Muscle of leg (tissue), 16 donors: ENCODE data around the gene SLC9B2. TPM values are rescaled to one million over a fixed set of nuclear protein-coding genes. Genes with fewer than 3 reads are reported as not detected.

ENCODE experiments used
- DNase-seq: peaks from one replicate; pipeline ENCODE4 v3.0.0; 2013
- H3K27ac ChIP-seq: one replicate; pipeline ENCODE4 v1.5.1; 2013; ENCODE audit warnings: mild to moderate bottlenecking, low read length, control low read depth
- H3K27me3 ChIP-seq: one replicate; pipeline ENCODE4 v1.6.1; 2013; ENCODE audit warnings: low read length; ENCODE audit not compliant: control insufficient read depth, insufficient read depth
- H3K36me3 ChIP-seq: one replicate; pipeline ENCODE4 v1.6.1; 2013; ENCODE audit warnings: low read length; ENCODE audit not compliant: control insufficient read depth, insufficient read depth
- H3K4me1 ChIP-seq: one replicate; pipeline ENCODE4 v1.6.1; 2013; ENCODE audit warnings: low read length; ENCODE audit not compliant: control insufficient read depth, insufficient read depth
- H3K4me3 ChIP-seq: one replicate; pipeline ENCODE4 v1.5.1; 2013; ENCODE audit warnings: low read length, control low read depth
- H3K9me3 ChIP-seq: replicated peaks from 2 replicates; pipeline ENCODE4 v1.6.1; 2013; ENCODE audit warnings: low read depth, low read length; ENCODE audit not compliant: control insufficient read depth
- WGBS: methylation state at CpG from one replicate; pipeline ENCODE4 v1.1.5; 2013; ENCODE audit warnings: missing lambda C conversion rate; ENCODE audit not compliant: insufficient coverage; 5-methylcytosine and 5-hydroxymethylcytosine counted together
- long read RNA-seq, 11 donors: transcript quantifications; one replicate each; lab custom pipeline, GENCODE V29; 2026
- polyA plus RNA-seq, 8 donors: library from polyadenylated mRNA; unstranded; fragments of 120-200 nt; gene quantifications; one replicate each; pipeline versions ENCODE4 v1.2.1 to v1.2.3, GENCODE V29; 2013; ENCODE audit warnings: inconsistent platforms in 1 of 8, low replicate concordance in 1 of 8; ENCODE audit not compliant: insufficient read length in 8 of 8, insufficient read depth in 1 of 8
- total RNA-seq: library from RNA; stranded (reverse); fragments of 120-200 nt; gene quantifications from one replicate; pipeline ENCODE4 v1.2.4, GENCODE V29; 2013

SLC9B2 gene
- total RNA-seq (9.4 TPM), polyA plus RNA-seq (10 to 100 TPM in 5 of 8 donors, 1 to 10 TPM in 3; 8.4 to 11.9 (median 10.6) TPM)
- long read RNA-seq, donor 1, partial matches to known transcripts: 0 of 1 reads
- long read RNA-seq, donor 1, other reads (novel, unspliced or antisense): 0 of 1 reads
- long read RNA-seq, donor 2: 0 reads
- long read RNA-seq, donor 3, partial matches to known transcripts: 0 of 1 reads
- long read RNA-seq, donor 3, other reads (novel, unspliced or antisense): 0 of 1 reads
- long read RNA-seq, donor 4: 0 reads
- long read RNA-seq, donor 5, partial matches to known transcripts: 0 of 4 reads
- long read RNA-seq, donor 5, other reads (novel, unspliced or antisense): 0 of 4 reads
- long read RNA-seq, donor 6, partial matches to known transcripts: 0 of 1 reads
- long read RNA-seq, donor 6, other reads (novel, unspliced or antisense): 0 of 1 reads
- long read RNA-seq, donor 7, partial matches to known transcripts: 0 of 1 reads
- long read RNA-seq, donor 7, other reads (novel, unspliced or antisense): 0 of 1 reads
- long read RNA-seq, donor 8, partial matches to known transcripts: 0 of 1 reads
- long read RNA-seq, donor 8, other reads (novel, unspliced or antisense): 0 of 1 reads
- long read RNA-seq, donor 9: 0 reads
- long read RNA-seq, donor 10, partial matches to known transcripts: 0 of 2 reads
- long read RNA-seq, donor 10, other reads (novel, unspliced or antisense): 0 of 2 reads
- long read RNA-seq, donor 11, partial matches to known transcripts: 0 of 1 reads
- long read RNA-seq, donor 11, other reads (novel, unspliced or antisense): 0 of 1 reads

GRCh38 chr4:103076747-103077347 lies at the start of gene SLC9B2:
Gene SLC9B2, minus strand, starts transcription at chr4:103076761. Its CDS starts 9,211 bp downstream, at chr4:103067550.
- 4% methylated on average over 9 of the region's 21 CpGs for WGBS
- DNase-seq: peak; percentile 10
- Histone ChIP-seq H3K27ac (peak within 1 kb of the TSS; percentile 91), H3K4me3 (peak within 1 kb of the TSS; percentile 84), H3K4me1 (peaks cover 8% of the 10 kb centered on the region), H3K36me3 (peaks cover 7% of the 10 kb centered on the region), H3K9me3 (no peaks in the 10 kb centered on the region), H3K27me3 (no peaks in the 10 kb centered on the region)

- Histone ChIP-seq H3K36me3 (no peaks in the 10 kb centered on the region), H3K27ac (no peak overlapping the region), H3K27me3 (no peaks in the 10 kb centered on the region), H3K9me3 (peaks cover 3% of the 10 kb centered on the region), H3K4me3 (no peak overlapping the region), H3K4me1 (no peaks in the 10 kb centered on the region)
- WGBS: no CpG with 5 or more reads among the region's 3 CpGs
- DNase-seq: peak; percentile 25
These were observed 49.6 kb upstream of the SLC9B2 start for GRCh38 chr4:103126126-103126525.

GRCh38 chr4:103123114-103123513 lies 46.6 kb upstream of the SLC9B2 start:
- no peaks in the 10 kb centered on the region for H3K27me3 ChIP-seq
- H3K4me1 ChIP-seq: no peaks in the 10 kb centered on the region
- H3K36me3 ChIP-seq: no peaks in the 10 kb centered on the region
- DNase-seq: no peak
- H3K4me3 ChIP-seq: no peak overlapping the region
- no peak overlapping the region for H3K27ac ChIP-seq
- no peaks in the 10 kb centered on the region for H3K9me3 ChIP-seq
- WGBS: no CpG with 5 or more reads among the region's 3 CpGs

GRCh38 chr4:103118166-103118565 lies 41.6 kb upstream of the SLC9B2 start:
- no peaks in the 10 kb centered on the region for H3K4me1 ChIP-seq
- no peaks in the 10 kb centered on the region for H3K9me3 ChIP-seq
- no peak overlapping the region for H3K4me3 ChIP-seq
- no peak overlapping the region for H3K27ac ChIP-seq
- no CpG with 5 or more reads among the region's 1 CpG for WGBS
- H3K36me3 ChIP-seq: no peaks in the 10 kb centered on the region
- no peaks in the 10 kb centered on the region for H3K27me3 ChIP-seq
- DNase-seq: no peak

DNA sequence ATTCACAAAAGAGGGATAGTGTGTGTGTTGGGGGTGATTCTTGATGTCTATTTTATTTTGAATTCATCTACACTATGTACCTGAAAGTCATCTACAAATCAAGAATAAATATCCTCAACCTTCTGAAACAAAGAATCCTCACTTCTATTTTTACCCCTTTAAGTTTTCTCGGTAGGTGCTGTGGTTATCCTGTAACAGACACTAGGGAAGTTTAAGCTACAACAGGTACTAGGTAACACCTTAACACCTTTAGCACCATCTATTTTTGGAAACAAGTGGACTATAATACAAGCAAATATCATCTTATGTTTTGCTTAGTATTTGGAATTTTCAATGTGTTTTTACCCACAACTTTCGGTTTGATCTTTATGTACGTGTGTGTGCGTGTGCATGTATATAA lies 35.0 kb upstream of the SLC9B2 start:
- H3K4me3 ChIP-seq: no peak overlapping the region

DNA sequence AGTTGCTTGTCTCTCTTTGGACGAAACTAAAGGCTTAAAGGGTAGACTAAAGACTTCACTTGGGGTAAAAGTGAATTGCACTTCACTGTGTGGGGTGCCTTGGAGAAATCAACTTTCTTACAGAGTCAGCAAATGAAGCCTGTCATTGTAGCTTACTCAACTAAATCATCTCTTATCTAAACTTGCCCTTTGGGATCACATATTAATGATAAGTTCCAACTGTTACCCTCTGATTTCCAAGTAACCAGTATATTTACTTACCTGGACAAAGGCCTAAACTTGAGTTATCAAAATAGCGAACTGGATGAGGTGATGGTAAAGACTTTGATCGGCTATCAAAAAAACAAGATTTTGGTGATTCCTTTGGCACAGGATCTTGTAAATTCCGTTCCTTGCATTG lies 32.0 kb upstream of the SLC9B2 start:
- WGBS: 100% methylated on average over 2 of the region's 4 CpGs
- Histone ChIP-seq H3K4me3 (no peak overlapping the region), H3K36me3 (peaks cover 15% of the 10 kb centered on the region), H3K9me3 (no peaks in the 10 kb centered on the region), H3K27ac (no peak overlapping the region), H3K4me1 (no peaks in the 10 kb centered on the region), H3K27me3 (no peaks in the 10 kb centered on the region)
- no peak for DNase-seq

More for the DNA sequence above, 35.0 kb upstream of the SLC9B2 start:
- H3K27ac ChIP-seq: no peak overlapping the region
- no peaks in the 10 kb centered on the region for H3K27me3 ChIP-seq
- H3K9me3 ChIP-seq: no peaks in the 10 kb centered on the region
- DNase-seq: no peak
- no peaks in the 10 kb centered on the region for H3K4me1 ChIP-seq
- no CpG with 5 or more reads among the region's 4 CpGs for WGBS
- peaks cover 12% of the 10 kb centered on the region for H3K36me3 ChIP-seq

DNA sequence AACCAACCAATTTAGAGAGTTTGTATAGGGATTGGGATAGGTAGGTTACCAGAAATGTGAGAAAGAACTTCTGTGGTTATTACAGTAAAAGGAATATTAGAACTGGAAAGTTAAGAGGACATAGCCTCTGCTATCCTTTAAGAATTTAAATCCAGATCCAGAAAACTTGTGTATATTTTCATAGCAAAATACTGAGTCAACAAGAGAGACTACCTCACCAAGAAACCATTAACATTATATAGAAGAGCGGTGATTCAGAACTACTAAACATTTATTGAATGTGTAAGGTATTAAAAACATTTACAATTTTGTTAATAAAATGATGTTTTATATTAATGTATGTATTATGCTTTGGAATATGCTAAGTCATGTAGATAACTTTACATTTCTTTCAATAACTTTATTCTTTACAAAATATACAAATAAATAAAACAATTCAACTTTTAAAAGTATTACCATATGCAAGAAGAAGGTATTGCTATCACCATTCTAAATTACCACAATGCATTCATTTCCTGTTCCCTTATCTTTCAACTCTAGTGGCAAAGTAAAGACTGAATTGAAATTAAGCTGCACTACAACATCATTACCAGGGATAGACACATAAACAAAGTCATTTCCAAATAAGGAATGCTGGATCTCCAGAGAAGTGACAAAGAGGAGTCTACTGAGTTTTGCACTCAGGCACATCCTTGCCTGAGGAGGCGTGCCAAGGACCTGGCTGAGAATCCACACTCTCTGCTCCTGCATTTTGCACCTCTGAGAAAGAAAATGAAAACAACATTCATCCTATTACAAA lies 29.2 kb upstream of the SLC9B2 start:
- Histone ChIP-seq H3K27ac (no peak overlapping the region), H3K4me1 (no peaks in the 10 kb centered on the region), H3K27me3 (no peaks in the 10 kb centered on the region), H3K9me3 (no peaks in the 10 kb centered on the region), H3K4me3 (no peak overlapping the region), H3K36me3 (peaks cover 10% of the 10 kb centered on the region)
- no CpG with 5 or more reads among the region's 2 CpGs for WGBS
- no peak for DNase-seq

DNA sequence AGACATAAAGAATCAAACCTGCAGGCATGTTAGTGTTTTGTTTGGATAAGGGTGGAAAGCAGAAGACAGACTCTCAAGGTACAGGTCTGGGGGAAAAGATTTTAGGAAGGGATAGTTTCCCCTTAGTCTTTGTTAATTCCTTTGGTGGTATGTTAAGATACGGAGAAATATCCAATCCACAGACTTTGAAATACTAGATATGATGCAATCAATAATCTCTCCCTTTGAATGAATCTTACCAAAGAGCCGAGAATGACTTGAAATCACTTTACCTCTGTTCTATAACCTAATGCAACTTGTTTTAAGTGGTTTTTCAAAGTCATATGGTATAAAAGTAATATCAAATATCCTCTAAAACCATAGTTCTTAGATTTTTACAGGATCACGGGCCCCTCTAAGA lies 28.3 kb upstream of the SLC9B2 start:
- no peak for DNase-seq
- no CpG with 5 or more reads among the region's 3 CpGs for WGBS
- no peaks in the 10 kb centered on the region for H3K4me1 ChIP-seq
- no peaks in the 10 kb centered on the region for H3K27me3 ChIP-seq
- H3K4me3 ChIP-seq: no peak overlapping the region
- no peak overlapping the region for H3K27ac ChIP-seq
- peaks cover 8% of the 10 kb centered on the region for H3K36me3 ChIP-seq
- no peaks in the 10 kb centered on the region for H3K9me3 ChIP-seq

DNA sequence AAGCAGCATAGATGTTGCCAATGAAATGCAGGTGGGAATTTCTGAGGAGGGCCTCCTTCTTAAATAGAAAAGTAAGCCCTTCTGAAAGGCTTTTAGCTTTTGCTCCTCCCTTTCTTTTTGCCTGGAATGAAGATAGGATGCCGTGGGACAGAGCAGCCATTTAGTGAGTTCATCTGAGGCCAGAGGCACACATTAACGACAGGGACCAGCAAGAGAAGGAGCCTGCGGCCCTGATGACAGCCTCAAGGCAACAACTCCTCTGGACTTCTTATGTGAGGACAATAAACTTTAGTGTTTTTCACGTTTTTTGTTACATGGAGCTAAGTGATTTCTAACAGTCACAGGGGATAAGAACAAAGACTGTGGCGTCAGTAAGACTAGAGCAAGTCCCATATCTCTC lies 24.1 kb upstream of the SLC9B2 start:
- Histone ChIP-seq H3K27ac (no peak overlapping the region), H3K9me3 (no peaks in the 10 kb centered on the region), H3K36me3 (peaks cover 5% of the 10 kb centered on the region), H3K4me3 (no peak overlapping the region), H3K4me1 (peaks cover 12% of the 10 kb centered on the region), H3K27me3 (no peaks in the 10 kb centered on the region)
- DNase-seq: no peak
- WGBS: 58% methylated on average over 2 of the region's 5 CpGs
